Ectodermal cell (in vitro differentiated cells): ENCODE measurements around the gene GTF2F2.
"Not testable (repeated sequence)": the region's sequence is repeated elsewhere in the genome, so short reads cannot be mapped to it uniquely, and the experiment has no call there.

ENCODE experiments used
- H3K27ac ChIP-seq: 2 replicates; pipeline ENCODE4 v1.7.0; 2013; ENCODE audit warnings: mild to moderate bottlenecking, low read depth, low read length; ENCODE audit not compliant: insufficient read depth, poor library complexity, severe bottlenecking
- H3K27me3 ChIP-seq: 2 replicates; pipeline ENCODE4 v1.7.0; 2013; ENCODE audit warnings: mild to moderate bottlenecking, low read length; ENCODE audit not compliant: insufficient read depth, control insufficient read depth, poor library complexity, severe bottlenecking
- H3K36me3 ChIP-seq: one replicate; pipeline ENCODE4 v1.7.0; 2013; ENCODE audit warnings: low read length; ENCODE audit not compliant: control insufficient read depth, insufficient read depth
- H3K4me1 ChIP-seq: one replicate; pipeline ENCODE4 v1.7.0; 2013; ENCODE audit warnings: low read length; ENCODE audit not compliant: control insufficient read depth, insufficient read depth
- H3K4me3 ChIP-seq: 2 replicates; pipeline ENCODE4 v1.7.0; 2013; ENCODE audit warnings: low read depth, low read length, control low read depth; ENCODE audit not compliant: insufficient read depth
- H3K9me3 ChIP-seq: 2 replicates; pipeline ENCODE4 v1.7.0; 2013; ENCODE audit warnings: mild to moderate bottlenecking, low read length, moderate library complexity; ENCODE audit not compliant: control insufficient read depth
- WGBS, 2 experiments: methylation state at CpG; one replicate each; pipeline ENCODE4 v1.1.7; 2013; ENCODE audit warnings: missing lambda C conversion rate in 2 of 2; 5-methylcytosine and 5-hydroxymethylcytosine counted together

GTF2F2 gene

DNA sequence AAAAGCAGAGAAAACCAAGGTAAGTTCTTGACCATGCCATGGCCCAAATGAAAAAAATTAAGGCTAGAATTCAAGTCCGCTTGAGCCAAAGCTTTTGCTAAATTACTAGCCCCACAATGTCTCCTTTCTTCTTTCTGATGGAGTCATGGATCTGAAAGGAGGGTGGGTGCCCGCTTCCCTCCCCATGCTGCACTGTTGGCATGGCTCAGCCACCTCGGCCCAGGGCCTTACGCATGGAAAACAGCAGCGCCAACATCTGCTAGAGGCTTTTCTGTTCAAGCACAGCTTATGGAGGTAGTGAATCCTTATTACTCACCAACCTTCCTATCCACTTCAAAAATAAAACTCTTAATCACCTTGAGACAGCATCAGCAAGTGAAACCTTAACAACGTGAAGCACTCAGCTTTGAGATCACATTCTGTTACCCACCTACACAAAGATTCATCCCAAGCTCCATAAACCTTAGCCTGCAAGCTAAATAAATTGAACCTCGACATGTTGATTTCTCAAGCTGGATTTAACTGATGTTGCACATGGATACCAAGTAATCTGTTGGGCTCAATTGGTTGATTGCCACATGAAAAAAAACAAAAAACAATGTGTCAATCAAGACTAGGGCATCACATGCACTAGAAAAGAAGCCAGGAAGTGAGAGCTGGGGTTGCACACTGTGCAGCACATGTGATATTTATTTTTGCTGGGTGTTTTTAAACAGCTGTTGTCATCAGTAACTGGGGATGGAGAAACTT lies 177.3 kb downstream of the GTF2F2 start:
- WGBS, 2 experiments, result 95 to 96% methylated on average over 7 of the region's 7 CpGs
- no peak overlapping the region for H3K4me3 ChIP-seq
- no peak overlapping the region for H3K27ac ChIP-seq
- no peaks in the 10 kb centered on the region for H3K27me3 ChIP-seq
- H3K4me1 ChIP-seq, result peaks cover 2% of the 10 kb centered on the region
- H3K36me3 ChIP-seq, result no peaks in the 10 kb centered on the region
- no peaks in the 10 kb centered on the region for H3K9me3 ChIP-seq

GRCh38 chr13:45298206-45298505 lies 177.8 kb downstream of the GTF2F2 start:
- no peaks in the 10 kb centered on the region for H3K36me3 ChIP-seq
- H3K4me3 ChIP-seq, result no peak overlapping the region
- WGBS, 2 experiments, result 86 to 91% methylated on average over 2 of the region's 2 CpGs
- no peak overlapping the region for H3K27ac ChIP-seq
- peaks cover 7% of the 10 kb centered on the region for H3K4me1 ChIP-seq
- H3K9me3 ChIP-seq, result no peaks in the 10 kb centered on the region
- no peaks in the 10 kb centered on the region for H3K27me3 ChIP-seq

DNA sequence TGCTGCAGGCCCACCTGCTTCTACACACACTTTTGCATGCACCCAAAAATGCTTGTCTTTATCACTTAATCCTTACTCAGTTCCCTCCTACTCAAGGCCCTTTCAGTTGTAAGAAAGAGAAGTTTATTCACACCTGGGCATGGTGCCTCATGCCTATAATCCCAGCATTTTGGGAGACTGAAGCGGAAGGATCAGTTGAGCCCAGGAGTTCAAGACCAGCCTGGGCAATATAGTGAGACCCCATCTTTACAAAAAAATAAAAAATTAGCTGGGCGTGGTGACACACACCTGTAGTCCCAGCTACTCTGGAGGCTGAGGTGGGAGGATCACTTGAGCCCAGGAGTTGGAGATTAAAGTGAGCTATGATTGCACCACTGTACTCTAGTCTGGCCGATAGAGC lies 178.2 kb downstream of the GTF2F2 start:
- H3K36me3 ChIP-seq, H3K27ac ChIP-seq, H3K4me3 ChIP-seq, H3K9me3 ChIP-seq, H3K27me3 ChIP-seq, H3K4me1 ChIP-seq: not testable (repeated sequence)
- 91% methylated on average over 3 of the region's 3 CpGs for whole genome bisulfite sequencing, 2 experiments

- H3K9me3 ChIP-seq, result no peaks in the 10 kb centered on the region
- no peak overlapping the region for H3K27ac ChIP-seq
- no peaks in the 10 kb centered on the region for H3K36me3 ChIP-seq
- H3K4me3 ChIP-seq, result no peak overlapping the region
- H3K4me1 ChIP-seq, result peaks cover 7% of the 10 kb centered on the region
- 92 to 94% methylated on average over 3 of the region's 3 CpGs for WGBS, 2 experiments
- H3K27me3 ChIP-seq, result no peaks in the 10 kb centered on the region
These were observed 178.9 kb downstream of the GTF2F2 start for GRCh38 chr13:45299194-45299593.

DNA sequence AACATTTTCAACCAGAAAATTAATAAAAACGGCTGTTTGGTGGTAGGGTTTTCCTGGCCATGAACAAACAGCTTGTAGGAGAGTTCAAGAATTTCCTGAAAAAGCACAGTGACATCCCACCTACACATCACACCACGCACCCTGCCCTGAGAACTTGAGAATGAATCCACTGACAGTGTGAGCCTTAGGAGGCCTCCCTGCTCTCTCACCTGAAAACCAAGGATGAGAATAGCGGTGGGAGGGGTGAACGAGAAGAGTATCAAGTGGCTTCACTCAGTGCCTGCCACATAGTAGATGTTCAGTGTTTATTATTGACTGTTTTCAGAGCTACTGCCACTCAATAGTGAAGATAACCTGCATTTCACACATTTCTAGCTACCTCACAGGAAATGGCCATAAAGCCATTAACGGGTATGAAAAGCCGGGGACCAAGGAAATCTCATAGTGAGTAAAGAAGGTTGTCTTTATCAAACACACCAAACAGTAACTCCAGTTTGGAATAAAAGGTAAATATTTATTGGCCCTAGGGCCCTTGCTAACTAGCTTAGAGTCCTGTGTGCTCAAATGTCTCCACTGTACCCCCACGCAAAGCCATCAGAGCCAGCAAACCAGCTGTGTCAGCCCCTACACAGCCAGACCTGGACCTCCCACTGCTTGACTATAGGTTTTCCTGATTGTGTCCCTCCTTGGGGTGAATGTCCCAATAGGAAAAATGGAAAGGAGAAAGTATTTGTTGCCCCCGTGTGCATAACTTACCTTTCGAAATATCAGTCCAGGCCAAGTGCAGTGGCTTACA lies 180.1 kb downstream of the GTF2F2 start:
- Histone ChIP-seq H3K9me3 (no peaks in the 10 kb centered on the region), H3K36me3 (no peaks in the 10 kb centered on the region), H3K4me3 (no peak overlapping the region), H3K4me1 (peaks cover 7% of the 10 kb centered on the region), H3K27ac (no peak overlapping the region), H3K27me3 (no peaks in the 10 kb centered on the region)
- 93 to 95% methylated on average over 8 to 9 of the region's 9 CpGs for WGBS, 2 experiments

- Histone ChIP-seq H3K36me3 (no peaks in the 10 kb centered on the region), H3K9me3 (no peaks in the 10 kb centered on the region), H3K4me3 (no peak overlapping the region), H3K27ac (no peak overlapping the region), H3K4me1 (peaks cover 7% of the 10 kb centered on the region), H3K27me3 (no peaks in the 10 kb centered on the region)
- WGBS, 2 experiments, result 88 to 90% methylated on average over 11 of the region's 11 CpGs
These were observed 181.0 kb downstream of the GTF2F2 start for GRCh38 chr13:45301263-45301662.

GRCh38 chr13:45302507-45302906 lies 182.2 kb downstream of the GTF2F2 start:
- WGBS, 2 experiments, result 41 to 46% methylated on average over 3 of the region's 3 CpGs
- Histone ChIP-seq H3K9me3 (no peaks in the 10 kb centered on the region), H3K4me3 (no peak overlapping the region), H3K36me3 (no peaks in the 10 kb centered on the region), H3K4me1 (peaks cover 7% of the 10 kb centered on the region), H3K27ac (no peak overlapping the region), H3K27me3 (no peaks in the 10 kb centered on the region)

GRCh38 chr13:45303026-45303425 lies 182.7 kb downstream of the GTF2F2 start:
- Histone ChIP-seq H3K36me3 (no peaks in the 10 kb centered on the region), H3K9me3 (no peaks in the 10 kb centered on the region), H3K27ac (no peak overlapping the region), H3K4me3 (no peak overlapping the region), H3K4me1 (peaks cover 7% of the 10 kb centered on the region), H3K27me3 (no peaks in the 10 kb centered on the region)
- WGBS, 2 experiments, result 70 to 85% methylated on average over 1 to 2 of the region's 2 CpGs

- no peak overlapping the region for H3K27ac ChIP-seq
- no peaks in the 10 kb centered on the region for H3K9me3 ChIP-seq
- no peaks in the 10 kb centered on the region for H3K36me3 ChIP-seq
- no peaks in the 10 kb centered on the region for H3K27me3 ChIP-seq
- 88 to 92% methylated on average over 5 of the region's 5 CpGs for WGBS, 2 experiments
- peaks cover 7% of the 10 kb centered on the region for H3K4me1 ChIP-seq
- H3K4me3 ChIP-seq, result no peak overlapping the region
These were observed 183.6 kb downstream of the GTF2F2 start for GRCh38 chr13:45303866-45304265.

DNA sequence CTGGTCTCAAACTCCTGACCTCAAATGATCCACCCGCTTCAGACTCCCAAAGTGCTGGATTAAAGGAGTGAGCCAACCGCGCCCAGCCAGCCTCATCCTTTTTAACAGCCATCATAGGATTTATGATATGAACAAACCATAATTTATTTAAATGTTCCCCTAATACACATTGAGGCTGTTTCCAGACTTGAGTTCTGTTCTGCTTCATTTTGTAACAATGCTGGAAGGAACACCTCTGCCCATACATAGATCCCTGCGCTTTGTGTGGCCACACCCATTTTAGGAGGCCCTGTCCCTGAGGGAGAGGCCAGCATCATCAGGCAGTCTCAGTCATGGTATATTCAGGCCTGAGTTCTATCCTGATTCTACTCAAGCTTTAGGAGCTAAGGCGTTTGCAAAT lies 184.8 kb downstream of the GTF2F2 start:
- Histone ChIP-seq H3K9me3 (no peaks in the 10 kb centered on the region), H3K36me3 (no peaks in the 10 kb centered on the region), H3K4me1 (peaks cover 10% of the 10 kb centered on the region), H3K27me3 (no peaks in the 10 kb centered on the region), H3K27ac (no peak overlapping the region), H3K4me3 (no peak overlapping the region)
- 90 to 92% methylated on average over 5 of the region's 5 CpGs for WGBS, 2 experiments
